Liver (tissue), 9 donors: Measurements from ENCODE around the gene DNAH6. TPM values are rescaled to one million over a fixed set of nuclear protein-coding genes. Genes with fewer than 3 reads are reported as not detected.
A peak's percentile ranks its signal among the peaks of the same experiment; 100 is the strongest.

Experiments
- DNase-seq: peaks from one replicate; pipeline ENCODE4 v3.0.0-alpha.2; 2017; ENCODE audit warnings: low spot score
- H3K27ac ChIP-seq, 2 donors: one replicate each; pipeline ENCODE4 v1.7.0; 2013; ENCODE audit warnings: inconsistent platforms in 2 of 2, low read length in 2 of 2, control low read depth in 1 of 2, low read depth in 1 of 2, mild to moderate bottlenecking in 1 of 2
- H3K27me3 ChIP-seq, 4 donors: one replicate each; pipeline versions ENCODE4 v1.6.1 to v1.7.0; 2013; ENCODE audit warnings: low read length in 3 of 4, inconsistent platforms in 1 of 4, mild to moderate bottlenecking in 1 of 4, moderate library complexity in 1 of 4; ENCODE audit not compliant: control insufficient read depth in 4 of 4, insufficient read depth in 4 of 4
- H3K36me3 ChIP-seq, 4 donors: one replicate each; pipeline versions ENCODE4 v1.6.1 to v1.7.0; 2013; ENCODE audit warnings: low read length in 3 of 4, mild to moderate bottlenecking in 3 of 4, low read depth in 1 of 4, moderate library complexity in 1 of 4; ENCODE audit not compliant: control insufficient read depth in 4 of 4, insufficient read depth in 3 of 4
- H3K4me1 ChIP-seq, 4 donors: one replicate each; pipeline versions ENCODE4 v1.6.1 to v1.7.0; 2013; ENCODE audit warnings: low read length in 3 of 4, mild to moderate bottlenecking in 3 of 4, moderate library complexity in 1 of 4; ENCODE audit not compliant: control insufficient read depth in 4 of 4, insufficient read depth in 4 of 4
- H3K4me3 ChIP-seq, 3 donors: one replicate each; pipeline versions ENCODE4 v1.6.1 to v1.7.0; 2013; ENCODE audit warnings: low read length in 3 of 3, control low read depth in 1 of 3, low read depth in 1 of 3, mild to moderate bottlenecking in 1 of 3
- H3K9ac ChIP-seq, 2 donors: one replicate each; pipeline ENCODE4 v1.7.0; 2013; ENCODE audit warnings: low read length in 2 of 2, mild to moderate bottlenecking in 2 of 2, moderate library complexity in 2 of 2, control low read depth in 1 of 2, low read depth in 1 of 2
- H3K9me3 ChIP-seq, 4 donors: one replicate each; pipeline versions ENCODE4 v1.6.1 to v1.7.0; 2013; ENCODE audit warnings: low read length in 3 of 4; ENCODE audit not compliant: control insufficient read depth in 4 of 4
- ATF3 ChIP-seq: IDR thresholded peaks from 2 replicates; pipeline ENCODE4 v1.6.1; 2016; ENCODE audit warnings: antibody characterized with exemption
- EGR1 ChIP-seq, 2 donors: IDR thresholded peaks; 2 replicates each; pipeline ENCODE4 v1.6.1; 2016 to 2018; ENCODE audit warnings: antibody characterized with exemption in 2 of 2, low read depth in 2 of 2
- FOXA1 ChIP-seq: IDR thresholded peaks from 2 replicates; pipeline ENCODE4 v1.6.1; 2016; ENCODE audit warnings: antibody characterized with exemption
- FOXA2 ChIP-seq: IDR thresholded peaks from 2 replicates; pipeline ENCODE4 v1.6.1; 2016; ENCODE audit warnings: antibody characterized with exemption
- GABPA ChIP-seq, 2 donors: IDR thresholded peaks in 1 of 2; conservative IDR thresholded peaks in 1 of 2; 2 replicates each; pipeline ENCODE4 v1.6.1; 2016; ENCODE audit warnings: antibody characterized with exemption in 2 of 2, mild to moderate bottlenecking in 1 of 2, moderate library complexity in 1 of 2
- HNF4A ChIP-seq, 2 donors: conservative IDR thresholded peaks; 2 replicates each; pipeline ENCODE4 v1.6.1; 2016; ENCODE audit warnings: antibody characterized with exemption in 2 of 2, mild to moderate bottlenecking in 2 of 2
- HNF4G ChIP-seq: IDR thresholded peaks from 2 replicates; pipeline ENCODE4 v1.6.1; 2016; ENCODE audit warnings: antibody characterized with exemption
- JUND ChIP-seq, 2 donors: IDR thresholded peaks; 2 replicates each; pipeline ENCODE4 v1.6.1; 2016; ENCODE audit warnings: antibody characterized with exemption in 2 of 2
- MAX ChIP-seq: IDR thresholded peaks from 2 replicates; pipeline ENCODE4 v1.6.1; 2016; ENCODE audit warnings: antibody characterized with exemption
- NR2F2 ChIP-seq: IDR thresholded peaks from 2 replicates; pipeline ENCODE4 v1.6.1; 2016; ENCODE audit warnings: antibody characterized with exemption
- RAD21 ChIP-seq, 2 donors: IDR thresholded peaks; 2 replicates each; pipeline ENCODE4 v1.6.1; 2016; ENCODE audit warnings: antibody characterized with exemption in 2 of 2, mild to moderate bottlenecking in 2 of 2
- REST ChIP-seq: IDR thresholded peaks from 2 replicates; pipeline ENCODE4 v1.6.1; 2016; ENCODE audit warnings: antibody characterized with exemption, mild to moderate bottlenecking
- RXRA ChIP-seq, 2 donors: IDR thresholded peaks; 2 replicates each; pipeline ENCODE4 v1.6.1; 2017 to 2018; ENCODE audit warnings: antibody characterized with exemption in 2 of 2, mild to moderate bottlenecking in 1 of 2
- SP1 ChIP-seq: IDR thresholded peaks from 2 replicates; pipeline ENCODE4 v1.6.1; 2018; ENCODE audit warnings: antibody characterized with exemption, mild to moderate bottlenecking
- TAF1 ChIP-seq: conservative IDR thresholded peaks from 2 replicates; pipeline ENCODE4 v1.6.1; 2016; ENCODE audit warnings: antibody characterized with exemption, mild to moderate bottlenecking
- YY1 ChIP-seq: IDR thresholded peaks from 2 replicates; pipeline ENCODE4 v1.6.1; 2016; ENCODE audit warnings: antibody characterized with exemption, mild to moderate bottlenecking
- ZBTB33 ChIP-seq: IDR thresholded peaks from 2 replicates; pipeline ENCODE4 v1.6.1; 2016; ENCODE audit warnings: antibody characterized with exemption
- WGBS: extraction: QIAGEN DNeasy Blood & Tissue Kit; methylation state at CpG from one replicate; pipeline ENCODE4 v1.1.7; 2013; 5-methylcytosine and 5-hydroxymethylcytosine counted together
- polyA plus RNA-seq, 2 donors: library from polyadenylated mRNA; stranded (reverse) in 1 of 2; unstranded in 1 of 2; fragments of 200-250 nt in 1 of 2; fragments of >200 nt in 1 of 2; fragmentation: Nextera tagmentation in 1 of 2; extraction: Ambion mirVana in 1 of 2; gene quantifications; one replicate each; pipeline versions ENCODE4 v1.2.1 to v1.2.3, GENCODE V29; 2013 to 2015
- total RNA-seq, 2 donors: library from RNA; depleted of rRNA; stranded (reverse); fragments of >200 nt; gene quantifications; one replicate each; pipeline ENCODE4 v1.2.3, GENCODE V29; 2014
- donor health status: healthy.
- donor health status: healthy.
- donor health status: healthy.
- donor health status: healthy.
- donor health status: healthy.

The DNAH6 gene
- total and polyA plus RNA-seq, 4 donors, result 0.32 to 1.6 (median 0.59) TPM

- Histone ChIP-seq H3K27me3 (no peaks in the 10 kb centered on the region), H3K9ac (no peak overlapping the region), H3K4me1 (no peaks in the 10 kb centered on the region), H3K4me3 (no peak overlapping the region), H3K9me3 (no peaks in the 10 kb centered on the region), H3K36me3 (no peaks in the 10 kb centered on the region), H3K27ac (no peak overlapping the region)
- WGBS, result 89% methylated on average over 1 of the region's 1 CpG
- DNase-seq, result no peak
- no peak for TF ChIP-seq HNF4G
- no peak for TF ChIP-seq FOXA1
- TF ChIP-seq GABPA (IDR thresholded peaks at IDR 0.05 in 1 of 2, conservative IDR thresholded peaks at IDR 0.05 in 1 of 2), result no peak
Measured at GRCh38 chr2:84652431-84652830, 136.1 kb downstream of the DNAH6 start.

- Histone ChIP-seq H3K27ac (no peak overlapping the region), H3K9ac (no peak overlapping the region), H3K4me3 (no peak overlapping the region), H3K4me1 (no peaks in the 10 kb centered on the region), H3K9me3 (no peaks in the 10 kb centered on the region), H3K36me3 (no peaks in the 10 kb centered on the region), H3K27me3 (no peaks in the 10 kb centered on the region)
- TF ChIP-seq RAD21 (IDR thresholded peaks at IDR 0.05), result peak; percentile 48 to 57
- TF ChIP-seq SP1, result no peak
- no peak for TF ChIP-seq RXRA (IDR thresholded peaks at IDR 0.05)
- WGBS, result 93% methylated on average over 3 of the region's 3 CpGs
- DNase-seq, result no peak
Measured at GRCh38 chr2:84653302-84653701, 137.0 kb downstream of the DNAH6 start.

- DNase-seq, result no peak
- H3K9ac ChIP-seq, result no peak overlapping the region
- TF ChIP-seq EGR1 (IDR thresholded peaks at IDR 0.05; ENCODE audit: low read depth in 2 of 2), result no peak
- TF ChIP-seq ATF3, result no peak
- H3K27ac ChIP-seq, result no peak overlapping the region
- no peak overlapping the region for H3K4me3 ChIP-seq
- H3K27me3 ChIP-seq, result no peaks in the 10 kb centered on the region
- no peaks in the 10 kb centered on the region for H3K4me1 ChIP-seq
- H3K9me3 ChIP-seq, result no peaks in the 10 kb centered on the region
- no peaks in the 10 kb centered on the region for H3K36me3 ChIP-seq
- 80% methylated on average over 3 of the region's 3 CpGs for WGBS
Measured at GRCh38 chr2:84654414-84654813, 138.1 kb downstream of the DNAH6 start.

GRCh38 chr2:84669122-84669521 lies 152.8 kb downstream of the DNAH6 start:
- TF ChIP-seq ATF3 (no peak), TAF1 (no peak), RAD21 (IDR thresholded peaks at IDR 0.05) (peak; percentile 49 to 62), EGR1 (IDR thresholded peaks at IDR 0.05; ENCODE audit: low read depth in 2 of 2) (no peak), HNF4A (conservative IDR thresholded peaks at IDR 0.05) (peak; percentile 96 to 97), FOXA1 (peak; percentile 24), RXRA (IDR thresholded peaks at IDR 0.05) (peak; percentile 40 to 63), ZBTB33 (peak; percentile 39), SP1 (peak; percentile 94), YY1 (peak; percentile 51), MAX (peak; percentile 20), NR2F2 (no peak), JUND (IDR thresholded peaks at IDR 0.05) (peak in 1 of 2 donors; percentile 27), FOXA2 (peak; percentile 69), REST (peak; percentile 57), HNF4G (peak; percentile 90)
- Histone ChIP-seq H3K27me3 (no peaks in the 10 kb centered on the region), H3K9ac (no peak overlapping the region), H3K4me1 (peaks cover 1 to 19% (median 13%) of the 10 kb centered on the region in 4 donors), H3K4me3 (peak overlapping the region in 2 of 3 donors; percentile 5 to 65), H3K27ac (peak overlapping the region in 1 of 2 donors; percentile 3), H3K9me3 (no peaks in the 10 kb centered on the region), H3K36me3 (no peaks in the 10 kb centered on the region)
- WGBS, result 48% methylated on average over 5 of the region's 5 CpGs
- DNase-seq, result no peak
